ENCODE results near the gene MYORG.
"Not testable (repeated sequence)": the region's sequence is repeated elsewhere in the genome, so short reads cannot be mapped to it uniquely, and the experiment has no call there.

MYORG gene

GRCh38 chr9:34369636-34370035, 7.1 kb downstream of the MYORG start:
- Mint-ChIP-seq H3K36me3 (ENCODE audit: low read depth) (peaks cover 8% of the 10 kb centered on the region), H3K27me3 (peaks cover 7% of the 10 kb centered on the region), H3K27ac (no peak overlapping the region), H3K4me1 (ENCODE audit: low read depth) (no peaks in the 10 kb centered on the region), H3K4me3 (no peak overlapping the region), H3K9me3 (peaks cover 10% of the 10 kb centered on the region)
- intact Hi-C loops (cut with micrococcal nuclease): no loop called here

DNA sequence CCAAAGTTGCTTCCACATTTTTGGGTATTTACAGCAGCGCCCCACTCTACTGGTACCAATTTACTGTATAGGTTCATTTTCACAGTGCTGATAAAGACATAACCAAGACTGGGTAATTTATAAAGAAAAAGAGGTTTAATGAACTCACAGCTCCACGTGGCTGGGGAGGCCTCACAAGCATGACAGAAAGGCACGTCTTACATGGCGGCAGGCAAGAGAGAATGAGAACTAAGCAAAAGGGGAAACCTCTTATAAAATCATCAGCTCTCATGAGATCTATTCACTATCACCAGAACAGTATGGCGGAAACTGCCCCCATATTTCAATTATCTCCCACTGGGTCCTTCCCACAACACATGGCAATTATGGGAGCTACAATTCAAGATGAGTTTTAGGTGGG, 7.9 kb downstream of the MYORG start:
- H3K27me3 Mint-ChIP-seq; H3K27ac Mint-ChIP-seq; intact Hi-C loops (cut with micrococcal nuclease); H3K9me3 Mint-ChIP-seq; H3K4me3 Mint-ChIP-seq; H3K4me1 Mint-ChIP-seq (ENCODE audit: low read depth); H3K36me3 Mint-ChIP-seq (ENCODE audit: low read depth): not testable (repeated sequence)

GRCh38 chr9:34367751-34368410, 8.8 kb downstream of the MYORG start:
- H3K27me3 Mint-ChIP-seq; H3K27ac Mint-ChIP-seq; H3K9me3 Mint-ChIP-seq; H3K4me1 Mint-ChIP-seq (ENCODE audit: low read depth); H3K4me3 Mint-ChIP-seq; H3K36me3 Mint-ChIP-seq (ENCODE audit: low read depth); intact Hi-C loops (cut with micrococcal nuclease): not testable (repeated sequence)

DNA sequence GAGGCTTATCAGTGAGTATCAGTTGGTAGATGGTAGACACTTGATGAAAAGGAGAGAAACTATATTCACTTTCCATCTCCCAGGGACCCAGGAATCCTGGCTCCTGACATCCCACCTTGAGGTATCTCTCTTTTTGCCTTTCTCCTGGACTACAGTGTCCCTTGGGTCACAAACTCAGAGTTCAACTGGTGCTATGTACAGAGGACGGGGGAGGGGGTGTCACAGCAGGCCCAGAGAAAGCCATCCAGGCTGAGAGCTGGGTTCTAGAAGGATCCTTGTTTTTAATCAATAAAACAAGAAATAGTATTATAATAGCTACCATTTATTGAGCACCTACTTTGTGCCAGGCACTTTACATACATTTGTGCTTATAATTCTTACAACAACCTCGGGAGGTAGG, 10.3 kb downstream of the MYORG start:
- H3K4me1 Mint-ChIP-seq (ENCODE audit: low read depth): peaks cover 9% of the 10 kb centered on the region
- H3K4me3 Mint-ChIP-seq: no peak overlapping the region
- peaks cover 7% of the 10 kb centered on the region for H3K9me3 Mint-ChIP-seq
- no peak overlapping the region for H3K27ac Mint-ChIP-seq
- peaks cover 6% of the 10 kb centered on the region for H3K36me3 Mint-ChIP-seq (ENCODE audit: low read depth)
- H3K27me3 Mint-ChIP-seq: peaks cover 3% of the 10 kb centered on the region
- intact Hi-C loops (cut with micrococcal nuclease): no loop called here

DNA sequence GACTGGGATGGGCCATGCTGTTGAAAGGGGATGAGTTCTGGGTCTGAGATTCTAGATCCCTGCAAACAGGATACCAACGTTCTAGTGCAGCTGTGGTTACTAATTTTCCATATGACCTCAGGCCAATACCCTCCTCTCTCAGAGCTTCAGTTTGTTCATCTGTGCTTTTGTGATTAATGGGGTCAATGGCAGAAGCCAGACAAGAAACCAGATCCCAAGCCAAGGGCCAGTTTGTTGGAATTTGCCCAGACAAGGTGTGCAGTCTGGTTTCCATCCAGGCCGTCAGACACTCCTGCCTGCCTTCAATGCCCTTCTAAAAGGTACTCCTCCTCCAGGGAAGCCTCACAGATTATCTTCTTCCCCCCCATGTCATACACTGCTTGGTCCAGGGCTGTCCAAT, 11.4 kb downstream of the MYORG start:
- H3K9me3 Mint-ChIP-seq: no peaks in the 10 kb centered on the region
- H3K4me1 Mint-ChIP-seq (ENCODE audit: low read depth): peaks cover 9% of the 10 kb centered on the region
- H3K27me3 Mint-ChIP-seq: peaks cover 2% of the 10 kb centered on the region
- no peaks in the 10 kb centered on the region for H3K36me3 Mint-ChIP-seq (ENCODE audit: low read depth)
- intact Hi-C loops (cut with micrococcal nuclease): no loop called here
- no peak overlapping the region for H3K27ac Mint-ChIP-seq
- no peak overlapping the region for H3K4me3 Mint-ChIP-seq

- no peak overlapping the region for H3K4me3 Mint-ChIP-seq
- intact Hi-C loops (cut with micrococcal nuclease): no loop called here
- peaks cover 9% of the 10 kb centered on the region for H3K4me1 Mint-ChIP-seq (ENCODE audit: low read depth)
- peaks cover 2% of the 10 kb centered on the region for H3K27me3 Mint-ChIP-seq
- H3K9me3 Mint-ChIP-seq: no peaks in the 10 kb centered on the region
- H3K36me3 Mint-ChIP-seq (ENCODE audit: low read depth): no peaks in the 10 kb centered on the region
- H3K27ac Mint-ChIP-seq: no peak overlapping the region
Measured at GRCh38 chr9:34363619-34364351, 12.9 kb downstream of the MYORG start.

DNA sequence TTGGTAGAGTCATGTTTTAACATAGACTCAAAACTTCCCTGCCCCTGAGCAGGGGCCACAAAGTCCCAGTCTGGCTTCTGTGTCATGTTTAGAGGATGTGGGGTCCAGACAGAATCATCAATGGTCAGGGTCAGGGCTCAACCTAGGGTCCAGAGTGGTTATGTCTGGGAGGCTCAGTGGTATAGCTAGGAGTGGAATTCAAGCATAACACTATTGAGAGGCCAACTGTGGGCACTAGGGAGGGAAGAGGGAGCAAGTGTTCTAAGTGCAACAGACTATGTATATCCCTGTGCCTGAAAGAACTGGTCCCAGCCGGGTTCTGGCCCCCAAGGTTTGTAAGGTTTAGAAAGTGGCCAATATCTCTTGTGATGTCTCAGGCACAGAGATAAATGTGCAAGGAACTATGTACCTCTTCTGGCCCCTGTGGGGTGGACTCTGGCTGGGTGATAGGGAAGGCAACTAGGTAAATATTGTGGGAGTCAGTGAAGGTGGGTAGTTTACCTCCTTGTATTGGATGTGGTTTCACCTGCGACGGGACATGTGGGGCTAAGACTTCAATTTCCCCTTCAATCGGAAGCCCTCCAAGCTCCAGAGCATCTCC, 14.0 kb downstream of the MYORG start:
- Mint-ChIP-seq H3K27me3 (peaks cover 2% of the 10 kb centered on the region), H3K27ac (no peak overlapping the region), H3K4me1 (ENCODE audit: low read depth) (peaks cover 9% of the 10 kb centered on the region), H3K9me3 (peaks cover 4% of the 10 kb centered on the region), H3K4me3 (no peak overlapping the region), H3K36me3 (ENCODE audit: low read depth) (no peaks in the 10 kb centered on the region)
- intact Hi-C loops (cut with micrococcal nuclease): no loop called here

GRCh38 chr9:34352957-34353356, 23.7 kb downstream of the MYORG start:
- intact Hi-C loops (cut with micrococcal nuclease); H3K27ac Mint-ChIP-seq; H3K9me3 Mint-ChIP-seq; H3K27me3 Mint-ChIP-seq; H3K4me1 Mint-ChIP-seq (ENCODE audit: low read depth); H3K4me3 Mint-ChIP-seq: not testable (repeated sequence)
- H3K36me3 Mint-ChIP-seq (ENCODE audit: low read depth): peaks cover 24% of the 10 kb centered on the region

DNA sequence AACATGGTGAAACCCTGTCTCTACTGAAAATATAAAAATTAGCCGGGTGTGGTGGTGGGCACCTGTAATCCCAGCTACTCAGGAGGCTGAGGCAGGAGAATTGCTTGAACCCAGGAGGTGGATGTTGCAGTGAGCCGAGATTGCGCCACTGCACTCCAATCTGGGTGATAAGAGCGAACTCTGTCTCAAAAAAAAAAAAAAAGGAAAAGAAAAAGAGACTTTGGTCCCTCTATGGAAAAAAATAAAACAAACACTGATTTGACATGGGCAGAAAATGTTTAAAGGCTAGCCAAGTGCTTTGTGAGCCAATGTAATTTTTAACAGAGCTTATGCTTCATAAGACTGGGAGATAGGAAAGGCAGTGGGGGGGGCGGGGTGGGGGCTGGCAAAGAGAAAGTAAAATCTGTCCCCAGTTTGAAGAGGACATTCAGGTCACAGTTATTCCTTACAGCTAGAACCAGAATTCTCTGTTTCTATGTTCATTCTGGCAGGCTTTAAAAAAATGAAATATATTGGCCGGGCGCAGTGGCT, 24.5 kb downstream of the MYORG start:
- H3K27me3 Mint-ChIP-seq; H3K4me3 Mint-ChIP-seq; H3K9me3 Mint-ChIP-seq; H3K27ac Mint-ChIP-seq; H3K4me1 Mint-ChIP-seq (ENCODE audit: low read depth); intact Hi-C loops (cut with micrococcal nuclease): not testable (repeated sequence)
- H3K36me3 Mint-ChIP-seq (ENCODE audit: low read depth): peaks cover 30% of the 10 kb centered on the region

GRCh38 chr9:34349324-34349723, 27.4 kb downstream of the MYORG start:
- peaks cover 6% of the 10 kb centered on the region for H3K4me1 Mint-ChIP-seq (ENCODE audit: low read depth)
- H3K27ac Mint-ChIP-seq: no peak overlapping the region
- no peaks in the 10 kb centered on the region for H3K9me3 Mint-ChIP-seq
- peaks cover 49% of the 10 kb centered on the region for H3K36me3 Mint-ChIP-seq (ENCODE audit: low read depth)
- H3K4me3 Mint-ChIP-seq: no peak overlapping the region
- intact Hi-C loops (cut with micrococcal nuclease): no loop called here
- no peaks in the 10 kb centered on the region for H3K27me3 Mint-ChIP-seq

DNA sequence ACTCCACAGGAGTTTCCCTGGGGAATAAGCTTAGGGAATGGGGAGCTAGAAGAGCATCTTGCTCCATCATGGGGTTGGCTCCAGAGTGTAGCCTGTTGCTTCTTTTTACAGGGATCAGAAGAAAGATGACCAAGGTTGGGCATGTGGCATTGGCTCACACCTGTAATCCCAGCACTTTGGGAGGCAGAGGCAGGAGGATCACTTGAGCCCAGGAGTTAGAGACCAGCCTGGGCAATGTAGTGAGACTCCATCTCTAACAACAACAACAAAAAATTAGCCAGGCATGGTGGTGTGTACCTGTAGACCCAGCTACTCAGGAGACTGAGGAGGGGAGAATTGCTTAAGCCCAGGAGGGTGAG, 28.9 kb downstream of the MYORG start:
- Mint-ChIP-seq H3K27me3 (no peaks in the 10 kb centered on the region), H3K9me3 (no peaks in the 10 kb centered on the region), H3K4me3 (no peak overlapping the region), H3K36me3 (ENCODE audit: low read depth) (peaks cover 64% of the 10 kb centered on the region), H3K4me1 (ENCODE audit: low read depth) (peaks cover 14% of the 10 kb centered on the region), H3K27ac (peak overlapping the region; percentile 17)
- intact Hi-C loops (cut with micrococcal nuclease): no loop called here

DNA sequence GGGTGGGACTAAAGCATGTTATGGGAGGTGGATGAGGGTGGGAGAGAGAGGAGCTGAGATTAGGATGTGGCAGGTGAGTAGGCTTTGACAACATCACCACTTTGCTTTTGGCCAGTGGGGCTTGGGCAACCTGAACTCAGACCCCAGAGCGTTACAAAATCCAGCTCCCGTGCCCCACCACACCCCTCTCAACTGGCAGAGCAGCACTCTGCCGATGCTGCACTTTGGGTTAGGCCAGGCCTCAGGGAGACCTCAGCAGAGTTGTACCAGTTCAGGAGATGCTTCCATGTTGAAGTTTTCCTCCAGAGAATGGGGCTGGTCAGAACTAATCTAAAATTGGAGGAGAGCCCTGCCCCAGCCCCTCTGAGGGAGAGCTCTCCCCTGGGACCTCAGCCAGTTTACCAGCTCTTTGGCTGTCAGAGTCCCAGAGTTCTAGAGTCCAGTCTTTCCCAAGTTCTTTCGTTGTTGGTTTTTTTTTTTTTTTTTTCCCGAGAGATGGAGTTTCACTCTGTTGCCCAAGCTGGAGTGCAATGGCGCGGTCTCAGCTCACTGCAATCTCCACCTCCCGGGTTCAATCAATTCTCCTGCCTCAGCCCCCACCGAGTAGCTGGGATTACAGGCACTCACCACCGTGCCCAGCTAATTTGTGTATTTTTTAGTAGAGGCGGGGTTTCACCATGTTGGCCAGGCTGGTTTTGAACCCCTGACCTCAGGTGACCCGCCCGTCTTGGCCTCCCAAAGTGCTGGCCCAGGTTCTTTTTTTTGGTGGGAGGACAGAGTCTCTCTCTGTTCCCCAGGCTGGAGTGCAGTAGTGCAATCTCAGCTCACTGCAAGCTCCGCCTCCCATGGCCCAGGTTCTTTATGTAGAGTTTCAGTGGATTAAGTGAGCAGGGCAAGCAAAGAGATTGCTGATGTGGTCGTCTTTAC, 29.6 kb downstream of the MYORG start:
- peak overlapping the region; percentile 17 for H3K27ac Mint-ChIP-seq
- intact Hi-C loops (cut with micrococcal nuclease): no loop called here
- no peaks in the 10 kb centered on the region for H3K9me3 Mint-ChIP-seq
- no peak overlapping the region for H3K4me3 Mint-ChIP-seq
- H3K36me3 Mint-ChIP-seq (ENCODE audit: low read depth): peaks cover 64% of the 10 kb centered on the region
- peaks cover 18% of the 10 kb centered on the region for H3K4me1 Mint-ChIP-seq (ENCODE audit: low read depth)
- no peaks in the 10 kb centered on the region for H3K27me3 Mint-ChIP-seq

GRCh38 chr9:34343605-34344004, 33.1 kb downstream of the MYORG start:
- no peak overlapping the region for H3K4me3 Mint-ChIP-seq
- intact Hi-C loops (cut with micrococcal nuclease): no loop called here
- no peaks in the 10 kb centered on the region for H3K27me3 Mint-ChIP-seq
- H3K36me3 Mint-ChIP-seq (ENCODE audit: low read depth): peaks cover 77% of the 10 kb centered on the region
- H3K4me1 Mint-ChIP-seq (ENCODE audit: low read depth): peaks cover 40% of the 10 kb centered on the region
- peak overlapping the region; percentile 78 for H3K27ac Mint-ChIP-seq
- H3K9me3 Mint-ChIP-seq: no peaks in the 10 kb centered on the region

DNA sequence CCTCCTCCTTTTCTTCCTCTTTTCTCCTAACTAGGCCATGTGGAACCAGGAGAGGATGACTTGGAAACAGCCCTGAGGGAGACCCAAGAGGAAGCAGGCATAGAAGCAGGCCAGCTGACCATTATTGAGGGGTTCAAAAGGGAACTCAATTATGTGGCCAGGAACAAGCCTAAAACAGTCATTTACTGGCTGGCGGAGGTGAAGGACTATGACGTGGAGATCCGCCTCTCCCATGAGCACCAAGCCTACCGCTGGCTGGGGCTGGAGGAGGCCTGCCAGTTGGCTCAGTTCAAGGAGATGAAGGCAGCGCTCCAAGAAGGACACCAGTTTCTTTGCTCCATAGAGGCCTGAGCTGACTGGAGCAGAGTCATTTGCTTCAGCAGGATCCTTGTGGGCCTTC, 33.6 kb downstream of the MYORG start:
- peak overlapping the region; percentile 78 for H3K27ac Mint-ChIP-seq
- H3K36me3 Mint-ChIP-seq (ENCODE audit: low read depth): peaks cover 81% of the 10 kb centered on the region
- no peak overlapping the region for H3K4me3 Mint-ChIP-seq
- intact Hi-C loops (cut with micrococcal nuclease): no loop called here
- H3K9me3 Mint-ChIP-seq: no peaks in the 10 kb centered on the region
- peaks cover 40% of the 10 kb centered on the region for H3K4me1 Mint-ChIP-seq (ENCODE audit: low read depth)
- no peaks in the 10 kb centered on the region for H3K27me3 Mint-ChIP-seq

All from dendritic cell treated with granulocyte-macrophage colony-stimulating factor and Interleukin-4, amounts not matched to agents 40 ng/mL and 50 ng/mL, for 4 days (primary cell).